WTC11 (cell line): ENCODE data around the gene CFAP57. TPM values are rescaled to one million over a fixed set of nuclear protein-coding genes. Genes with fewer than 3 reads are reported as not detected.
A peak's percentile ranks its signal among the peaks of the same experiment; 100 is the strongest.

Source experiments
- ATAC-seq: fragments of 200-7000 bp; cut with Tn5 transposase; 2 replicates; pipeline ENCODE4 v1.10.0; 2021; ENCODE audit warnings: mild to moderate bottlenecking, moderate library complexity
- CTCF ChIA-PET: fragments of 300-600 bp; sonication (Branson Sonifier 250); formaldehyde crosslinking; loops from one replicate; lab custom pipeline; 2021; ENCODE audit warnings: antibody characterized with exemption; lab: Charles Lee
- POLR2A ChIA-PET: fragments of 350-600 bp; sonication (Branson Sonifier 250); formaldehyde crosslinking; loops from one replicate; lab custom pipeline; 2021; ENCODE audit warnings: antibody characterized with exemption; lab: Charles Lee
- DNase-seq: peaks from one replicate; pipeline ENCODE4 v3.0.0; 2021; ENCODE audit warnings: low spot score
- H3K27ac Mint-ChIP-seq: 2 replicates; pipeline ENCODE4 v1.8.0; 2021; ENCODE audit warnings: mixed read lengths
- H3K27me3 Mint-ChIP-seq: 2 replicates; pipeline ENCODE4 v1.8.0; 2021; ENCODE audit warnings: low read depth, mild to moderate bottlenecking, moderate library complexity, mixed read lengths
- H3K36me3 Mint-ChIP-seq: 2 replicates; pipeline ENCODE4 v1.8.0; 2021; ENCODE audit warnings: mixed read lengths
- H3K4me1 Mint-ChIP-seq: 2 replicates; pipeline ENCODE4 v1.8.0; 2022; ENCODE audit warnings: mixed read lengths
- H3K4me3 Mint-ChIP-seq: 2 replicates; pipeline ENCODE4 v1.8.0; 2021; ENCODE audit warnings: mild to moderate bottlenecking, moderate library complexity, mixed read lengths
- H3K9me3 Mint-ChIP-seq: 2 replicates; pipeline ENCODE4 v1.8.0; 2021; ENCODE audit warnings: mixed read lengths
- ATF1 ChIP-seq: sonication (generic); formaldehyde crosslinking; IDR thresholded peaks from 2 replicates; pipeline ENCODE4 v1.8.1; 2023; ENCODE audit warnings: mild to moderate bottlenecking, moderate library complexity, missing genetic modification reagents
- CREM ChIP-seq: sonication (generic); formaldehyde crosslinking; IDR thresholded peaks from 2 replicates; pipeline ENCODE4 v1.8.1; 2022; ENCODE audit warnings: mild to moderate bottlenecking, missing genetic modification reagents, moderate library complexity
- E2F1 ChIP-seq: sonication (generic); formaldehyde crosslinking; IDR thresholded peaks from 2 replicates; pipeline ENCODE4 v1.8.0; 2022; ENCODE audit warnings: mild to moderate bottlenecking, missing genetic modification reagents
- ERG ChIP-seq: fragments of 250-450 bp; sonication (Bioruptor Pico); IDR thresholded peaks from 2 replicates; pipeline ENCODE4 v1.8.0; 2021; ENCODE audit warnings: mild to moderate bottlenecking
- ETV6 ChIP-seq: sonication (generic); formaldehyde crosslinking; IDR thresholded peaks from 2 replicates; pipeline ENCODE4 v1.8.1; 2022; ENCODE audit warnings: mild to moderate bottlenecking, missing genetic modification reagents
- FOXK1 ChIP-seq: sonication (generic); formaldehyde crosslinking; IDR thresholded peaks from 2 replicates; pipeline ENCODE4 v1.8.0; 2022; ENCODE audit warnings: mild to moderate bottlenecking, moderate library complexity, missing genetic modification reagents
- GTF2I ChIP-seq: fragments of 250-450 bp; sonication (Bioruptor Pico); conservative IDR thresholded peaks from 2 replicates; pipeline ENCODE4 v1.4.0; 2021; ENCODE audit warnings: mild to moderate bottlenecking
- MLX ChIP-seq: sonication (generic); formaldehyde crosslinking; IDR thresholded peaks from 2 replicates; pipeline ENCODE4 v1.8.1; 2023; ENCODE audit warnings: mild to moderate bottlenecking, missing genetic modification reagents, moderate library complexity
- NFE2L1 ChIP-seq: sonication (generic); formaldehyde crosslinking; IDR thresholded peaks from 2 replicates; pipeline ENCODE4 v1.8.1; 2023; ENCODE audit warnings: missing genetic modification reagents
- NFYB ChIP-seq: sonication (generic); formaldehyde crosslinking; conservative IDR thresholded peaks from 2 replicates; pipeline ENCODE4 v1.8.0; 2022; ENCODE audit warnings: low read depth, missing genetic modification reagents
- SP1 ChIP-seq: sonication (generic); formaldehyde crosslinking; conservative IDR thresholded peaks from 2 replicates; pipeline ENCODE4 v1.8.1; 2022; ENCODE audit warnings: missing genetic modification reagents
- TCF7 ChIP-seq: sonication (generic); formaldehyde crosslinking; IDR thresholded peaks from 2 replicates; pipeline ENCODE4 v1.8.0; 2022; ENCODE audit warnings: mild to moderate bottlenecking, low read depth, missing genetic modification reagents, moderate library complexity
- ZBTB43 ChIP-seq: sonication (generic); formaldehyde crosslinking; IDR thresholded peaks from 2 replicates; pipeline ENCODE4 v1.8.1; 2023; ENCODE audit warnings: mild to moderate bottlenecking, missing genetic modification reagents
- ZNF219 ChIP-seq: sonication (generic); formaldehyde crosslinking; IDR thresholded peaks from 2 replicates; pipeline ENCODE4 v1.8.0; 2023; ENCODE audit warnings: missing genetic modification reagents, mild to moderate bottlenecking, borderline replicate concordance
- ZNF281 ChIP-seq: sonication (generic); formaldehyde crosslinking; IDR thresholded peaks from 2 replicates; pipeline ENCODE4 v1.8.0; 2023; ENCODE audit warnings: mild to moderate bottlenecking, missing genetic modification reagents
- total RNA-seq: library from RNA; stranded (reverse); gene quantifications from 3 replicates; pipeline ENCODE4 v1.2.3, GENCODE V29; 2021
- TF ChIP-seq, protein P1 (sequence below): sonication (generic); formaldehyde crosslinking; IDR thresholded peaks from 2 replicates; pipeline ENCODE4 v1.8.1; 2023; ENCODE audit warnings: mild to moderate bottlenecking, missing genetic modification reagents, borderline replicate concordance
- TF ChIP-seq, protein P2 (sequence below): fragments of 250-450 bp; sonication (Bioruptor Pico); IDR thresholded peaks from 2 replicates; pipeline ENCODE4 v1.9.0; 2021; ENCODE audit warnings: mild to moderate bottlenecking

Gene CFAP57
- total RNA-seq, 1 experiment from 2014 or later: 0.42 TPM

- no peak for DNase-seq
- H3K27ac Mint-ChIP-seq: peak overlapping the region; percentile 4; the same call in 1 of the 2 replicates
- ChIA-PET CTCF (interaction anchor here (1.0 to 7.6 kb wide), 2 partner anchors 60 to 180 kb away, joined by 3 to 40 read pairs; no protein-coding TSS in a partner anchor), POLR2A (no interaction called here)
- TF ChIP-seq ATF1 (CRISPR knock-in tag): no peak
- no peak for TF ChIP-seq NFE2L1
- no peak for TF ChIP-seq TCF7 (CRISPR knock-in tag)
- TF ChIP-seq NFYB: no peak
- TF ChIP-seq, protein P1, sequence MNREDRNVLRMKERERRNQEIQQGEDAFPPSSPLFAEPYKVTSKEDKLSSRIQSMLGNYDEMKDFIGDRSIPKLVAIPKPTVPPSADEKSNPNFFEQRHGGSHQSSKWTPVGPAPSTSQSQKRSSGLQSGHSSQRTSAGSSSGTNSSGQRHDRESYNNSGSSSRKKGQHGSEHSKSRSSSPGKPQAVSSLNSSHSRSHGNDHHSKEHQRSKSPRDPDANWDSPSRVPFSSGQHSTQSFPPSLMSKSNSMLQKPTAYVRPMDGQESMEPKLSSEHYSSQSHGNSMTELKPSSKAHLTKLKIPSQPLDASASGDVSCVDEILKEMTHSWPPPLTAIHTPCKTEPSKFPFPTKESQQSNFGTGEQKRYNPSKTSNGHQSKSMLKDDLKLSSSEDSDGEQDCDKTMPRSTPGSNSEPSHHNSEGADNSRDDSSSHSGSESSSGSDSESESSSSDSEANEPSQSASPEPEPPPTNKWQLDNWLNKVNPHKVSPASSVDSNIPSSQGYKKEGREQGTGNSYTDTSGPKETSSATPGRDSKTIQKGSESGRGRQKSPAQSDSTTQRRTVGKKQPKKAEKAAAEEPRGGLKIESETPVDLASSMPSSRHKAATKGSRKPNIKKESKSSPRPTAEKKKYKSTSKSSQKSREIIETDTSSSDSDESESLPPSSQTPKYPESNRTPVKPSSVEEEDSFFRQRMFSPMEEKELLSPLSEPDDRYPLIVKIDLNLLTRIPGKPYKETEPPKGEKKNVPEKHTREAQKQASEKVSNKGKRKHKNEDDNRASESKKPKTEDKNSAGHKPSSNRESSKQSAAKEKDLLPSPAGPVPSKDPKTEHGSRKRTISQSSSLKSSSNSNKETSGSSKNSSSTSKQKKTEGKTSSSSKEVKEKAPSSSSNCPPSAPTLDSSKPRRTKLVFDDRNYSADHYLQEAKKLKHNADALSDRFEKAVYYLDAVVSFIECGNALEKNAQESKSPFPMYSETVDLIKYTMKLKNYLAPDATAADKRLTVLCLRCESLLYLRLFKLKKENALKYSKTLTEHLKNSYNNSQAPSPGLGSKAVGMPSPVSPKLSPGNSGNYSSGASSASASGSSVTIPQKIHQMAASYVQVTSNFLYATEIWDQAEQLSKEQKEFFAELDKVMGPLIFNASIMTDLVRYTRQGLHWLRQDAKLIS (CRISPR knock-in tag): no peak
- no peak for TF ChIP-seq ZNF281 (CRISPR knock-in tag)
- TF ChIP-seq CREM (CRISPR knock-in tag): no peak
- no peak for TF ChIP-seq MLX (CRISPR knock-in tag)
- no peaks in the 10 kb centered on the region; the same call in 1 of the 2 replicates for H3K27me3 Mint-ChIP-seq
- peaks cover 9% of the 10 kb centered on the region for H3K4me1 Mint-ChIP-seq
- H3K9me3 Mint-ChIP-seq: no peaks in the 10 kb centered on the region
- ATAC-seq: no peak
- no peak overlapping the region for H3K4me3 Mint-ChIP-seq
- no peaks in the 10 kb centered on the region for H3K36me3 Mint-ChIP-seq
Measured at GRCh38 chr1:43235040-43235439, 62.9 kb downstream of the CFAP57 start.

DNA sequence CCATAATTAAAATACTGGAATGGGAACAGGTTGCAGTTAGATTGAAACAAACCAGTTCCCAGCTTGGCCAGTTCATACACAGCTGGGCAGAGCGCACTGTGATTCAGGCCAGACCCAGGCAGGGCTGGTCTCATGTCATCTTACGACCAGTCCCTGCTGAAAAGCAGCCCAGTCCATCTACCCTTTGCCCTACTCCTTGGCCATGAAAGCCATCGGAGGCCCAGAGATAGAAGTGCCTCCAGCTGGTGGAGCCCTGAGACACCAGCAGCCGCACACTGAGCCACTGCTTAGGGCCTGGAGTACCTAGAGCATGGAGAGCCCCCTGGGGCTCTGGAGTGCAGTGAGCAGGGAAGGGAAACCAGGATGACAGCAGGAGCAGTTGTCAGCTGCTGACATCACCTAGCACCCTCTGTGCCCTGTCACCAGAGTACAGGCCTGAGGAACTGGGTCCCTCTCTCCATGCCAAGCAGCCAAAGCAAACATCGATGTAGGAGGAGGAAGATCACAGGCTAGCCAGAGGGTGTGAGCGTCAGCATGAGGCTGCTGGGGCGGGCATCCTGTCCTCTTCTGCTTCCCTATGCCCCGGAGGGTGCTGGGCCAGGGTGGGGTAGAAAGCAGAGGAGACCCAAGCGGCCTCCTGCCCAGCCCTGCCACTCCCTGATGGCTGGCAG lies 63.5 kb downstream of the CFAP57 start:
- no peak overlapping the region for H3K27ac Mint-ChIP-seq
- no peak for TF ChIP-seq ZNF219
- TF ChIP-seq, protein P2, sequence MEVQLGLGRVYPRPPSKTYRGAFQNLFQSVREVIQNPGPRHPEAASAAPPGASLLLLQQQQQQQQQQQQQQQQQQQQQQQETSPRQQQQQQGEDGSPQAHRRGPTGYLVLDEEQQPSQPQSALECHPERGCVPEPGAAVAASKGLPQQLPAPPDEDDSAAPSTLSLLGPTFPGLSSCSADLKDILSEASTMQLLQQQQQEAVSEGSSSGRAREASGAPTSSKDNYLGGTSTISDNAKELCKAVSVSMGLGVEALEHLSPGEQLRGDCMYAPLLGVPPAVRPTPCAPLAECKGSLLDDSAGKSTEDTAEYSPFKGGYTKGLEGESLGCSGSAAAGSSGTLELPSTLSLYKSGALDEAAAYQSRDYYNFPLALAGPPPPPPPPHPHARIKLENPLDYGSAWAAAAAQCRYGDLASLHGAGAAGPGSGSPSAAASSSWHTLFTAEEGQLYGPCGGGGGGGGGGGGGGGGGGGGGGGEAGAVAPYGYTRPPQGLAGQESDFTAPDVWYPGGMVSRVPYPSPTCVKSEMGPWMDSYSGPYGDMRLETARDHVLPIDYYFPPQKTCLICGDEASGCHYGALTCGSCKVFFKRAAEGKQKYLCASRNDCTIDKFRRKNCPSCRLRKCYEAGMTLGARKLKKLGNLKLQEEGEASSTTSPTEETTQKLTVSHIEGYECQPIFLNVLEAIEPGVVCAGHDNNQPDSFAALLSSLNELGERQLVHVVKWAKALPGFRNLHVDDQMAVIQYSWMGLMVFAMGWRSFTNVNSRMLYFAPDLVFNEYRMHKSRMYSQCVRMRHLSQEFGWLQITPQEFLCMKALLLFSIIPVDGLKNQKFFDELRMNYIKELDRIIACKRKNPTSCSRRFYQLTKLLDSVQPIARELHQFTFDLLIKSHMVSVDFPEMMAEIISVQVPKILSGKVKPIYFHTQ (CRISPR knock-in tag): no peak
- no peak for TF ChIP-seq FOXK1
- TF ChIP-seq CREM (CRISPR knock-in tag): no peak
- no peak for TF ChIP-seq E2F1 (CRISPR knock-in tag)
- no peak for TF ChIP-seq ERG
- no peak for TF ChIP-seq SP1
- TF ChIP-seq ETV6 (CRISPR knock-in tag): no peak
- TF ChIP-seq GTF2I: no peak
- TF ChIP-seq ZBTB43 (CRISPR knock-in tag): no peak
- ATAC-seq (no peak), DNase-seq (no peak)
- peaks cover 4% of the 10 kb centered on the region for H3K9me3 Mint-ChIP-seq
- H3K27me3 Mint-ChIP-seq: peaks cover 4% of the 10 kb centered on the region
- no peaks in the 10 kb centered on the region; the same call in 1 of the 2 replicates for H3K36me3 Mint-ChIP-seq
- no peak overlapping the region for H3K4me3 Mint-ChIP-seq
- peaks cover 4% of the 10 kb centered on the region for H3K4me1 Mint-ChIP-seq
- ChIA-PET CTCF (interaction anchor here (7.6 kb wide), 1 partner anchor 179 kb away, joined by 40 read pairs; no protein-coding TSS in a partner anchor), POLR2A (no interaction called here)
